H9 (cell line): ENCODE results near the gene STAB2. TPM values are rescaled to one million over a fixed set of nuclear protein-coding genes. Genes with fewer than 3 reads are reported as not detected.

Experiments
- DNase-seq: peaks from one replicate; pipeline ENCODE4 v3.0.0-alpha.2; 2017
- H2AFZ ChIP-seq: one replicate; pipeline ENCODE4 v1.6.1; 2013; ENCODE audit warnings: mild to moderate bottlenecking, low read length, control low read depth, moderate library complexity
- H2AK5ac ChIP-seq: 2 replicates; pipeline ENCODE4 v1.6.1; 2013; ENCODE audit warnings: low read length, control low read depth, mixed read lengths; ENCODE audit not compliant: insufficient read length
- H2BK120ac ChIP-seq: one replicate; pipeline ENCODE4 v1.6.1; 2013; ENCODE audit warnings: low read depth, mild to moderate bottlenecking, low read length, control low read depth, inconsistent platforms; ENCODE audit not compliant: poor library complexity, severe bottlenecking
- H2BK12ac ChIP-seq: 2 replicates; pipeline ENCODE4 v1.6.1; 2013; ENCODE audit warnings: low read length, control low read depth, mixed read lengths, low read depth; ENCODE audit not compliant: insufficient read length
- H2BK15ac ChIP-seq: 2 replicates; pipeline ENCODE4 v1.6.1; 2013; ENCODE audit warnings: low read depth, low read length, control low read depth
- H2BK20ac ChIP-seq: one replicate; pipeline ENCODE4 v1.6.1; 2013; ENCODE audit warnings: low read depth, mild to moderate bottlenecking, low read length, control low read depth, inconsistent platforms; ENCODE audit not compliant: poor library complexity, severe bottlenecking
- H2BK5ac ChIP-seq: 2 replicates; pipeline ENCODE4 v1.6.1; 2013; ENCODE audit warnings: low read length, control low read depth, mixed read lengths; ENCODE audit not compliant: insufficient read length
- H3K14ac ChIP-seq: 2 replicates; pipeline ENCODE4 v1.6.1; 2013; ENCODE audit warnings: low read length, control low read depth; ENCODE audit not compliant: insufficient read depth
- H3K18ac ChIP-seq: 2 replicates; pipeline ENCODE4 v1.6.1; 2013; ENCODE audit warnings: low read depth, mild to moderate bottlenecking, mixed read lengths, low read length, control low read depth; ENCODE audit not compliant: insufficient read length
- H3K23ac ChIP-seq: 2 replicates; pipeline ENCODE4 v1.6.1; 2013; ENCODE audit warnings: low read length, control low read depth, mixed read lengths, low read depth; ENCODE audit not compliant: insufficient read length
- H3K23me2 ChIP-seq: 2 replicates; pipeline ENCODE4 v1.6.1; 2013; ENCODE audit warnings: low read depth, mild to moderate bottlenecking, mixed read lengths, low read length, control low read depth; ENCODE audit not compliant: insufficient read length, poor library complexity, severe bottlenecking
- H3K27ac ChIP-seq: 2 replicates; pipeline ENCODE4 v1.5.1; 2013; ENCODE audit warnings: low read length, control low read depth, mixed read lengths, low read depth; ENCODE audit not compliant: insufficient read length
- H3K27me3 ChIP-seq: 2 replicates; pipeline ENCODE4 v1.6.1; 2013; ENCODE audit warnings: low read length, control low read depth, inconsistent platforms; ENCODE audit not compliant: insufficient read depth
- H3K4ac ChIP-seq: 2 replicates; pipeline ENCODE4 v1.6.1; 2013; ENCODE audit warnings: low read depth, mild to moderate bottlenecking, control low read depth, inconsistent platforms, low read length, moderate library complexity
- H3K4me1 ChIP-seq: 2 replicates; pipeline ENCODE4 v1.6.1; 2013; ENCODE audit warnings: low read length, control low read depth, inconsistent platforms; ENCODE audit not compliant: insufficient read depth
- H3K4me2 ChIP-seq: 2 replicates; pipeline ENCODE4 v1.6.1; 2013; ENCODE audit warnings: low read length, control low read depth, mixed read lengths; ENCODE audit not compliant: insufficient read length, insufficient read depth
- H3K56ac ChIP-seq: 2 replicates; pipeline ENCODE4 v1.6.1; 2013; ENCODE audit warnings: low read depth, mild to moderate bottlenecking, mixed read lengths, low read length, control low read depth; ENCODE audit not compliant: insufficient read length
- H3K79me1 ChIP-seq: 2 replicates; pipeline ENCODE4 v1.6.1; 2013; ENCODE audit warnings: low read depth, mild to moderate bottlenecking, moderate library complexity, low read length, control low read depth, inconsistent platforms; ENCODE audit not compliant: insufficient read depth, poor library complexity, severe bottlenecking
- H3K79me2 ChIP-seq: 2 replicates; pipeline ENCODE4 v1.6.1; 2013; ENCODE audit warnings: low read length, control low read depth, inconsistent platforms; ENCODE audit not compliant: insufficient read depth
- H3K9ac ChIP-seq: 2 replicates; pipeline ENCODE4 v1.6.1; 2013; ENCODE audit warnings: low read length, control low read depth, mixed read lengths; ENCODE audit not compliant: insufficient read length; ENCODE audit errors: extremely low read depth
- H3K9me3 ChIP-seq: one replicate; pipeline ENCODE4 v1.6.1; 2013; ENCODE audit warnings: low read depth, low read length, inconsistent platforms; ENCODE audit not compliant: control insufficient read depth
- H3T11ph ChIP-seq: one replicate; pipeline ENCODE4 v1.6.1; 2013; ENCODE audit warnings: mild to moderate bottlenecking, low read length, control low read depth, inconsistent platforms
- H4K20me1 ChIP-seq: one replicate; pipeline ENCODE4 v1.6.1; 2013; ENCODE audit not compliant: control insufficient read depth, insufficient read length, insufficient read depth
- H4K5ac ChIP-seq: 2 replicates; pipeline ENCODE4 v1.6.1; 2013; ENCODE audit warnings: low read depth, mild to moderate bottlenecking, mixed read lengths, low read length, control low read depth; ENCODE audit not compliant: insufficient read length
- H4K8ac ChIP-seq: replicated peaks from 2 replicates; pipeline ENCODE4 v1.6.1; 2013; ENCODE audit warnings: low read length, control low read depth, mixed read lengths, low read depth; ENCODE audit not compliant: insufficient read length
- H4K91ac ChIP-seq: 2 replicates; pipeline ENCODE4 v1.6.1; 2013; ENCODE audit warnings: low read depth, mild to moderate bottlenecking, moderate library complexity, mixed read lengths, low read length, control low read depth; ENCODE audit not compliant: insufficient read length
- H3K27ac Mint-ChIP-seq, 3 experiments: 2 replicates in 2 of 3; 3 replicates in 1 of 3; pipeline ENCODE4 v1.8.0; 2020 to 2021; ENCODE audit warnings: mixed read lengths in 3 of 3, mild to moderate bottlenecking in 1 of 3, moderate library complexity in 1 of 3
- H3K27me3 Mint-ChIP-seq: 2 replicates; pipeline ENCODE4 v1.8.0; 2021; ENCODE audit warnings: low read depth, mild to moderate bottlenecking, moderate library complexity, mixed read lengths
- H3K36me3 Mint-ChIP-seq, 3 experiments: 2 replicates in 2 of 3; 3 replicates in 1 of 3; pipeline ENCODE4 v1.8.0; 2020 to 2021; ENCODE audit warnings: low read depth in 3 of 3, mixed read lengths in 3 of 3; ENCODE audit not compliant: insufficient read depth in 1 of 3
- H3K4me1 Mint-ChIP-seq, 2 experiments: 2 replicates each; pipeline ENCODE4 v1.8.0; 2020; ENCODE audit warnings: mixed read lengths in 2 of 2
- H3K4me3 Mint-ChIP-seq, 2 experiments: 2 replicates in 1 of 2; 3 replicates in 1 of 2; pipeline ENCODE4 v1.8.0; 2020 to 2021; ENCODE audit warnings: mild to moderate bottlenecking in 2 of 2, mixed read lengths in 2 of 2, moderate library complexity in 1 of 2
- H3K9me3 Mint-ChIP-seq, 2 experiments: 2 replicates in 1 of 2; 3 replicates in 1 of 2; pipeline ENCODE4 v1.8.0; 2020; ENCODE audit warnings: mild to moderate bottlenecking in 2 of 2, mixed read lengths in 2 of 2, moderate library complexity in 1 of 2
- CTCF ChIP-seq: fragments of 200-600 bp; sonication (generic); conservative IDR thresholded peaks from 3 replicates; pipeline ENCODE4 v1.8.0; 2021; ENCODE audit warnings: antibody characterized with exemption, mild to moderate bottlenecking
- total RNA-seq: library from RNA; stranded (reverse); gene quantifications from 2 replicates; pipeline ENCODE4 v1.2.1, GENCODE V29; 2021

The STAB2 gene
- total RNA-seq, 1 experiment from 2014 or later: 0.02 TPM

- no peak overlapping the region for H3K23ac ChIP-seq
- no peak overlapping the region for H3K4me2 ChIP-seq
- no peak overlapping the region for H4K8ac ChIP-seq
- Mint-ChIP-seq H3K27me3 (no peaks in the 10 kb centered on the region), H3K4me3 (no peak overlapping the region), H3K27ac (no peak overlapping the region), H3K36me3 (no peaks in the 10 kb centered on the region), H3K4me1 (no peaks in the 10 kb centered on the region), H3K9me3 (no peaks in the 10 kb centered on the region)
- H3K14ac ChIP-seq: no peak overlapping the region
- H3K23me2 ChIP-seq: no peaks in the 10 kb centered on the region
- H2BK120ac ChIP-seq: no peak overlapping the region
- H3K79me2 ChIP-seq: no peaks in the 10 kb centered on the region
- no peak overlapping the region for H2BK20ac ChIP-seq
- no peak overlapping the region for H2AFZ ChIP-seq
- H3T11ph ChIP-seq: no peak overlapping the region
- TF ChIP-seq CTCF: no peak
- no peak overlapping the region for H3K9ac ChIP-seq
- no peak overlapping the region for H3K4ac ChIP-seq
- H3K4me1 ChIP-seq: no peaks in the 10 kb centered on the region
- no peak overlapping the region for H4K91ac ChIP-seq
- H2BK12ac ChIP-seq: no peak overlapping the region
- H3K18ac ChIP-seq: no peak overlapping the region
- no peak overlapping the region for H3K56ac ChIP-seq
- H3K79me1 ChIP-seq: no peaks in the 10 kb centered on the region
- H4K5ac ChIP-seq: no peak overlapping the region
- no peak overlapping the region for H2AK5ac ChIP-seq
- H2BK15ac ChIP-seq: no peak overlapping the region
- H4K20me1 ChIP-seq: no peaks in the 10 kb centered on the region
- DNase-seq: no peak
- H3K9me3 ChIP-seq: no peaks in the 10 kb centered on the region
- H2BK5ac ChIP-seq: no peak overlapping the region
- H3K27ac ChIP-seq: no peak overlapping the region
- no peaks in the 10 kb centered on the region for H3K27me3 ChIP-seq
These were observed 1.6 kb downstream of the STAB2 start for GRCh38 chr12:103588680-103589079.
